Measurements from ENCODE around the gene USP44. TPM values are rescaled to one million over a fixed set of nuclear protein-coding genes. Genes with fewer than 3 reads are reported as not detected.
A peak's percentile ranks its signal among the peaks of the same experiment; 100 is the strongest.
"Not testable (repeated sequence)": the region's sequence is repeated elsewhere in the genome, so short reads cannot be mapped to it uniquely, and the experiment has no call there.

Gene USP44
- total RNA-seq (2014; rRNA removed; shearing (Covaris generic); ENCODE audit: low replicate concordance) = 0.27 TPM in 1 of 2 replicates, not detected in the other

- peaks cover 7% of the 10 kb centered on the region for H3K9me3 ChIP-seq
- no peak for DNase-seq
- no peaks in the 10 kb centered on the region for H3K27me3 ChIP-seq
Measured at GRCh38 chr12:95551305-95551704, at the start of gene USP44. Gene USP44, minus strand, starts transcription at chr12:95551476. Its CDS starts 17,220 bp downstream, at chr12:95534256.

GRCh38 chr12:95600567-95600966, 49.3 kb upstream of the USP44 start:
- Histone ChIP-seq H3K4me3 (no peak overlapping the region), H3K36me3 (no peaks in the 10 kb centered on the region), H3K27me3 (no peaks in the 10 kb centered on the region), H3K9me3 (no peaks in the 10 kb centered on the region)
- no peak for DNase-seq

More at GRCh38 chr12:95551305-95551704, at the start of gene USP44:
- H3K4me3 ChIP-seq = no peak within 1 kb of the TSS
- H3K36me3 ChIP-seq = no peaks in the 10 kb centered on the region

DNA sequence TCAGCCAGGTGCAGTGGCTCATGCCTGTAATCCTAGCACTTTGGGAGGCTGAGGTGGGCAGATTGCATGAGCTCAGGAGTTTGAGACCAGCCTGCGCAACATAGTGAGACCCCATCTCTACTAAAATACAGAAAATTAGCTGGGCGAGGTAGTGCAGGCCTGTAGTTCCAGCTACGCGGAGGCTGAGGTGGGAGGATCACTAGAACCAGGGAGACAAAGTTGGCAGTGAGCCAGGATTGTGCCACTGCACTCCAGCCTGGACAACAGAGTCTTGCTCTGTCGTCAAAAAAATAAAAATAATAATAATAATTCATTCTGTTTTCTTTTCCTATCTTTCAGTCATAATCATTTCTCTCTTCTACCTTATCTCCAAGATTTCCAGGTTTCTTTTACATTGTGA, 48.6 kb upstream of the USP44 start:
- DNase-seq = no peak
- Histone ChIP-seq H3K27me3 (no peaks in the 10 kb centered on the region), H3K9me3 (no peaks in the 10 kb centered on the region), H3K36me3 (no peaks in the 10 kb centered on the region), H3K4me3 (no peak overlapping the region)

- no peak for DNase-seq
- H3K9me3 ChIP-seq = no peaks in the 10 kb centered on the region
- no peaks in the 10 kb centered on the region for H3K27me3 ChIP-seq
- no peak overlapping the region for H3K4me3 ChIP-seq
- H3K36me3 ChIP-seq = no peaks in the 10 kb centered on the region
Measured at GRCh38 chr12:95594136-95594535, 42.9 kb upstream of the USP44 start.

GRCh38 chr12:95593266-95593871, 42.1 kb upstream of the USP44 start:
- Histone ChIP-seq H3K27me3 (no peaks in the 10 kb centered on the region), H3K9me3 (no peaks in the 10 kb centered on the region), H3K4me3 (no peak overlapping the region), H3K36me3 (no peaks in the 10 kb centered on the region)
- no peak for DNase-seq

DNA sequence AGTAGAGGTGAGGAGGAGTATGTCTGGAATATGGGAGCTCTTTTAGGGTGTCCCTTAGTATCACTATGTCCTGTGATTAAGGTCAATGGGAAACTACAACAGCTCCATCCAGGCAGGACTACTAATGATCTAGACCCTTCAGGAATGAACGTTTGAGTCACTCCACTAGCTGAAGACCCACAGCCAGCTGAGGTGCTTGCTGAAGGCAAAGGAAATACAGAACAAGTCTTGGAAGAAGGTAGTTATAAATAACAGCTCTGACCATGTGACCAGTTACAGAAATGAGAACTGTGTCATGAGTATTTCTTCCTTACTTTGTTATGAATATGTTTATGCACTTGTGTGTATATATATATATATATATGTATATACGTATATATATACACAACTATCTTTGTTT, 40.5 kb upstream of the USP44 start:
- DNase-seq = no peak
- H3K27me3 ChIP-seq = no peaks in the 10 kb centered on the region
- H3K4me3 ChIP-seq = no peak overlapping the region
- no peaks in the 10 kb centered on the region for H3K9me3 ChIP-seq
- H3K36me3 ChIP-seq = no peaks in the 10 kb centered on the region

DNA sequence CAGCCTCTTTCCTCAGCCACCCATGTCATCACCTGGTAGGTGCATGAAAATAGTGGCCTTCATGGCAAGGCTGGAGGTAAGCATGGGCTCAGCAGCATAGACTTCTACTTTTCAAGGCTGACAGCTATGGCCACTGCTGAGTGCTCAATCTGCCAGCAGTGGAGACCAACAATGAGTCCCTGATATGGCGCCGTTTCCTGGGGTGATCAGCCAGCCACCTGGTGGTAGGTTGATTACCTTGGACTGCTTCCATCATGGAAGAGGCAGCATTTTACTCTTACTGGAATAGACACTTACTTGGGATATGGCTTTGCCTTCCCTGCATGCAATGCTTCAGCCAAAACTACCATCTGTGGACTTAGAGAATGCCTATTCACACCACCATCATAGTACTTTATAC, 39.5 kb upstream of the USP44 start:
- H3K4me3 ChIP-seq = no peak overlapping the region
- H3K36me3 ChIP-seq = no peaks in the 10 kb centered on the region
- no peaks in the 10 kb centered on the region for H3K9me3 ChIP-seq
- H3K27me3 ChIP-seq = no peaks in the 10 kb centered on the region
- DNase-seq = no peak

GRCh38 chr12:95583933-95584332, 32.7 kb upstream of the USP44 start:
- DNase-seq = no peak
- H3K27me3 ChIP-seq = no peaks in the 10 kb centered on the region
- H3K36me3 ChIP-seq = no peaks in the 10 kb centered on the region
- H3K4me3 ChIP-seq = no peak overlapping the region
- H3K9me3 ChIP-seq = no peaks in the 10 kb centered on the region

DNA sequence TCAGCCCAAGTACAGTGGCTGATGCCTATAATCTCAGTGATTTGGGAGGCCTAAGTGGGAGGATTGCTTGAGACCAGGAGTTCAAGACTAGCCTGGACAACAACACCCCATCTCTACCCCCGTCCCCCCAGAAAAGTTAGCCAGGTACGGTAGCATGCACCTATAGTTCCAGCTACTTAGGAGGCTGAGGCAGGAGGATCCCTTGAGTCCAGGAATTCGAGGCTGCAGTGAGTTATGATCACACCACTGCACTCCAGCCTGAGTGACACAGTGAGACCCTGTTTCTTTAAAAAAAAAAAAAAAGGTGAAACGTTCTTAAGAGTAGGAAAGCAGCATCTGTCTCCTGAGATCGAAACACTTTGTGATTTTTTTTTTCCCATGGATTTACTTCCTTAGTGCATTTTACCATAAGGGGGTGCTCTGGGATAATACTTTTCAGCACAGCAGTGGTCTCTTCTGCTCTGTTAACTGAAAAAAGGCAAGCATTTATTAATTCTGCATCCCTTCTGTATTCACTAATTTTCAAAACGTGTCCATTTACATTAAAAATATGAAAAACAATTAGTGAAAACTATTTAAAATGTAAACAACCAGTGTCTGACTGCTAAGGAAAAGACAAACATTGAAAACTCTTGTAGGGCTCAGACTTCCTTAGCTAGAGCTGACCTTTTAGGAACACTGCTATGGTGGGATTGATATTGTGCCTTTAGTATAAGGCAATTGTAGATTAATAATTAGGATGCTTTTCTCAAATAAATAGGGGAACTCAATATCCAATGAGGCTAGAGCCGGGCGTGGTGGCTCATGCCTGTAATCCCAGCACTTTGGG, 31.2 kb upstream of the USP44 start:
- no peaks in the 10 kb centered on the region for H3K36me3 ChIP-seq
- no peaks in the 10 kb centered on the region for H3K9me3 ChIP-seq
- no peaks in the 10 kb centered on the region for H3K27me3 ChIP-seq
- H3K4me3 ChIP-seq = no peak overlapping the region
- no peak for DNase-seq

GRCh38 chr12:95577820-95578219, 26.5 kb upstream of the USP44 start:
- Histone ChIP-seq H3K36me3 (no peaks in the 10 kb centered on the region), H3K4me3 (no peak overlapping the region), H3K27me3 (no peaks in the 10 kb centered on the region), H3K9me3 (no peaks in the 10 kb centered on the region)
- DNase-seq = no peak

DNA sequence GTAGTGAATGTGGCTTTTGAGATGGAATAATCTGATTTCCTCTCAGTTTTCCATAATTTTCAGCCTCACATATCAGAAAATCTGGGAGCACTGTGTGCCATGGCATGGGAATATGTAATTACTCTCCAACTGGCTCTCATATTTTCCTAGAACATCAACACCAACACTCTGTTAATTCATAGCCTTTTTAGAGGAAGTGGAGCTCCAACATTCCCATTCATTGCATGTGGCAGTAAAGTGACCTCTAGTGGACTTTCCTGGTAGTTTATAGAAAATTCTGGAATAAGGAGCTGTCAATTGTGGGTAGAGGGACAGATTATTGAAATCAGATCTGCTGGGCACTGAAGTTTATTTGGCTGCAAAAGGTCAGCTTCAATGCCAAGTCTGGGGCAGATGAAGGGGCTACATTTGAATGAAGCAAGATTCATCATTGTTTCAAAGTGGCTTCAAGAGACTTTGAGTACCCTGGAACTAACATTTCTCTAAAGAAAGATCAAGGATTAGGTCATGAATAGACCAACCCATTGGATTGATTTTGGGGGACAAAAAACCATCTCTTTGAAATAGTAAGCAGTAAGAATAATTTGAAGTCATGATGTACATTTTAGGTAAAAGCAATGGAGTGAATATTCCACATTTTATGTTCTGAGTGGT, 23.6 kb upstream of the USP44 start:
- DNase-seq = no peak
- no peaks in the 10 kb centered on the region for H3K9me3 ChIP-seq
- no peaks in the 10 kb centered on the region for H3K36me3 ChIP-seq
- no peak overlapping the region for H3K4me3 ChIP-seq
- H3K27me3 ChIP-seq = no peaks in the 10 kb centered on the region

GRCh38 chr12:95573951-95574576, 22.8 kb upstream of the USP44 start:
- H3K9me3 ChIP-seq = no peaks in the 10 kb centered on the region
- no peaks in the 10 kb centered on the region for H3K36me3 ChIP-seq
- no peak overlapping the region for H3K4me3 ChIP-seq
- no peaks in the 10 kb centered on the region for H3K27me3 ChIP-seq
- no peak for DNase-seq

- Histone ChIP-seq H3K9me3 (no peaks in the 10 kb centered on the region), H3K4me3 (no peak overlapping the region), H3K27me3 (no peaks in the 10 kb centered on the region), H3K36me3 (no peaks in the 10 kb centered on the region)
- DNase-seq = no peak
Measured at GRCh38 chr12:95571369-95571768, 20.1 kb upstream of the USP44 start.

DNA sequence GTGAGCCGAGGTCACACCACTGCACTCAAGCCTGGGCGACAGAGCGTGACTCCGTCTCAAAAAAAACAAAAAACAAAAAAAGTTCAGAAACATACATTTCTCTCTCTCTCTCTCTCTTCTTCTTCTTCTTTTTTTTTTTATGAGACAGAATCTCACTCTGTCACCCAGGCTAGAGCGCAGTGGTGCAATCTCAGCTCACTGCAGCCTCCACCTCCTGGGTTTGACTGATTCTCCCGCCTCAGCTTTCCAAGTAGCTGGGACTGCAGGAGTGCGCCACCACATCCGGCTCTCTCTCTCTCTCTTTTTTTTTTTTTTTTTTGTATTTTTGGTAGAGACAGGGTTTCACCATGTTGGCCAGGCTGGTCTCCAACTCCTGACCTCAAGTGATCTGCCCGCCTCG, 16.8 kb upstream of the USP44 start:
- not testable (repeated sequence) for H3K36me3 ChIP-seq, H3K9me3 ChIP-seq, H3K27me3 ChIP-seq
- H3K4me3 ChIP-seq = peak overlapping the region; percentile 30
- peak; percentile 45 for DNase-seq

- H3K4me3 ChIP-seq = no peak overlapping the region
- no peaks in the 10 kb centered on the region for H3K27me3 ChIP-seq
- no peaks in the 10 kb centered on the region for H3K9me3 ChIP-seq
- no peak for DNase-seq
- H3K36me3 ChIP-seq = no peaks in the 10 kb centered on the region
Measured at GRCh38 chr12:95557625-95558024, 6.3 kb upstream of the USP44 start.

DNA sequence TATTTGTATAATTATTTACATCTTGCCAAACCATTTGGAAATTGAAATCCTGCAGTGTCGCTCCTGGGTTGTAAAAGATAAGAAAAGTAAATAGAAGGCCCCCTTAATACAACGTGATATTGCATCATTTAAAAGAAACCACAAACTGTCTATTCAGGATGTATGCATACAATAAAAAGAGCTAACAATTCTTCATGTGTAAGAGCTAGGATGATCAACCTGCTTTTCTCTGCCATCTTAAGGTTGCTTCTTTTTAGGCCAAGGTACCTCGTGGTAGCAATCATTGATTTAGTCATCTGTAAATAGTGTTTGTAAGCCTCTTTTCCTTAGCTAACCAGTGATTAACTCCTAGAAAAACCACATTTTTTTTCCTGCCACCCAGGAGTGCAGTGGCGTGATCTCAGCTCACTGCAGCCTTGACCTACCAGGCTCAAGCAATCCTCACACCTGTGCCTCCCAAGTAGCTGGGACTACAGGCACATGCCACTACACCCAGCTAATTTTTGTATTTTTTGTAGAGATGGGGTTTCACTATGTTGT, 3.3 kb upstream of the USP44 start:
- Histone ChIP-seq H3K9me3 (no peaks in the 10 kb centered on the region; the same call in 1 of the 2 replicates), H3K27me3 (no peaks in the 10 kb centered on the region), H3K36me3 (no peaks in the 10 kb centered on the region), H3K4me3 (no peak overlapping the region)
- no peak for DNase-seq

Data from MG63 (cell line).